Type B pancreatic cell (in vitro differentiated cells): ENCODE results near the gene MRPL55. TPM values are rescaled to one million over a fixed set of nuclear protein-coding genes. Genes with fewer than 3 reads are reported as not detected.

ENCODE experiments used
- DNase-seq: peaks from one replicate; pipeline ENCODE4 v3.0.0; 2021; ENCODE audit warnings: mixed read lengths; ENCODE audit not compliant: unreplicated experiment; ENCODE audit errors: extremely low spot score
- H3K27ac Mint-ChIP-seq: 2 replicates; pipeline ENCODE4 v1.8.0; 2021; ENCODE audit warnings: mild to moderate bottlenecking, mixed read lengths
- H3K27me3 Mint-ChIP-seq: 2 replicates; pipeline ENCODE4 v1.8.0; 2021; ENCODE audit warnings: mixed read lengths
- H3K36me3 Mint-ChIP-seq: 2 replicates; pipeline ENCODE4 v1.8.0; 2021; ENCODE audit warnings: mixed read lengths
- H3K4me1 Mint-ChIP-seq: one replicate; pipeline ENCODE4 v1.8.0; 2021; ENCODE audit warnings: mixed read lengths; ENCODE audit not compliant: unreplicated experiment
- H3K4me3 Mint-ChIP-seq: 2 replicates; pipeline ENCODE4 v1.8.0; 2021; ENCODE audit warnings: mild to moderate bottlenecking, mixed read lengths
- H3K9me3 Mint-ChIP-seq: 2 replicates; pipeline ENCODE4 v1.8.0; 2021; ENCODE audit warnings: mixed read lengths
- total RNA-seq: library from RNA; stranded (reverse); gene quantifications from 2 replicates; pipeline ENCODE4 v1.2.1, GENCODE V29; 2021; ENCODE audit warnings: low replicate concordance
- TF ChIP-seq, protein P1 (sequence below): fragments of 200-600 bp; sonication (generic); conservative IDR thresholded peaks from 2 replicates; pipeline ENCODE4 v1.5.0; 2021; ENCODE audit warnings: antibody characterized with exemption, mild to moderate bottlenecking

MRPL55 gene
- total RNA-seq, 1 donor from 2014 or later, result 47.4 TPM

DNA sequence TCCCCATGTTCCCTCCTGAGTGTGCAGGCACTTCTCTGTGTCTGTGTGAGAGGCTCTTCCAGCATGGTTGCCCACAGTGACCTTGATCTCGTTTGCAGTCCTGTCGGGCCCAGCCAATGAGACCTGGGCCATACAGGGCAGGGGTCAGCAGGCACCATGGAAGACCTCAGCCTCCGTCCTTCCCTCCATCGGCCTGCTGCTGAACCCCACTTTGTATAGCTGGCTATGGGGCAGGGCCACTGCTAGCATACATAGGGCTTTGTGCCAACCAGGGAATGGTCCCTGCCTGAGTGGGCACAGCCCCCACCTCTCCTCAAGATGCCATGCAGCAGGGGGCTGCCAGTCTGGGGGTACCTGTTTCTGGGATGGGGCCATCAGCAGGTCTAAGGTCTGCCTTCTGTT, 9.8 kb downstream of the MRPL55 start:
- Mint-ChIP-seq H3K27me3 (no peaks in the 10 kb centered on the region), H3K36me3 (peaks cover 24% of the 10 kb centered on the region), H3K4me1 (peaks cover 10% of the 10 kb centered on the region), H3K4me3 (no peak overlapping the region), H3K9me3 (no peaks in the 10 kb centered on the region), H3K27ac (peak overlapping the region; percentile 13)
- TF ChIP-seq, protein P1, sequence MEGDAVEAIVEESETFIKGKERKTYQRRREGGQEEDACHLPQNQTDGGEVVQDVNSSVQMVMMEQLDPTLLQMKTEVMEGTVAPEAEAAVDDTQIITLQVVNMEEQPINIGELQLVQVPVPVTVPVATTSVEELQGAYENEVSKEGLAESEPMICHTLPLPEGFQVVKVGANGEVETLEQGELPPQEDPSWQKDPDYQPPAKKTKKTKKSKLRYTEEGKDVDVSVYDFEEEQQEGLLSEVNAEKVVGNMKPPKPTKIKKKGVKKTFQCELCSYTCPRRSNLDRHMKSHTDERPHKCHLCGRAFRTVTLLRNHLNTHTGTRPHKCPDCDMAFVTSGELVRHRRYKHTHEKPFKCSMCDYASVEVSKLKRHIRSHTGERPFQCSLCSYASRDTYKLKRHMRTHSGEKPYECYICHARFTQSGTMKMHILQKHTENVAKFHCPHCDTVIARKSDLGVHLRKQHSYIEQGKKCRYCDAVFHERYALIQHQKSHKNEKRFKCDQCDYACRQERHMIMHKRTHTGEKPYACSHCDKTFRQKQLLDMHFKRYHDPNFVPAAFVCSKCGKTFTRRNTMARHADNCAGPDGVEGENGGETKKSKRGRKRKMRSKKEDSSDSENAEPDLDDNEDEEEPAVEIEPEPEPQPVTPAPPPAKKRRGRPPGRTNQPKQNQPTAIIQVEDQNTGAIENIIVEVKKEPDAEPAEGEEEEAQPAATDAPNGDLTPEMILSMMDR, result no peak
- no peak for DNase-seq

DNA sequence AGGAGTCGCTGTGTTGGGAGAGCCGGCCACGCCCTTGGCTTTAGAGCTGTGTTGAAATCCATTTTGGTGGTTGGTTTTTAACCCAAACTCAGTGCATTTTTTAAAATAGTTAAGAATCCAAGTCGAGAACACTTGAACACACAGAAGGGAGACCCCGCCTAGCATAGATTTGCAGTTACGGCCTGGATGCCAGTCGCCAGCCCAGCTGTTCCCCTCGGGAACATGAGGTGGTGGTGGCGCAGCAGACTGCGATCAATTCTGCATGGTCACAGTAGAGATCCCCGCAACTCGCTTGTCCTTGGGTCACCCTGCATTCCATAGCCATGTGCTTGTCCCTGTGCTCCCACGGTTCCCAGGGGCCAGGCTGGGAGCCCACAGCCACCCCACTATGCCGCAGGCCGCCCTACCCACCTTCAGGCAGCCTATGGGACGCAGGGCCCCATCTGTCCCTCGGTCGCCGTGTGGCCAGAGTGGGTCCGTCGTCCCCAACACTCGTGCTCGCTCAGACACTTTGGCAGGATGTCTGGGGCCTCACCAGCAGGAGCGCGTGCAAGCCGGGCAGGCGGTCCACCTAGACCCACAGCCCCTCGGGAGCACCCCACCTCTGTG, 10.7 kb downstream of the MRPL55 start:
- Mint-ChIP-seq H3K4me3 (no peak overlapping the region), H3K27me3 (no peaks in the 10 kb centered on the region), H3K4me1 (peaks cover 8% of the 10 kb centered on the region), H3K36me3 (peaks cover 28% of the 10 kb centered on the region), H3K27ac (no peak overlapping the region), H3K9me3 (no peaks in the 10 kb centered on the region)
- TF ChIP-seq, protein P1, result no peak
- no peak for DNase-seq

DNA sequence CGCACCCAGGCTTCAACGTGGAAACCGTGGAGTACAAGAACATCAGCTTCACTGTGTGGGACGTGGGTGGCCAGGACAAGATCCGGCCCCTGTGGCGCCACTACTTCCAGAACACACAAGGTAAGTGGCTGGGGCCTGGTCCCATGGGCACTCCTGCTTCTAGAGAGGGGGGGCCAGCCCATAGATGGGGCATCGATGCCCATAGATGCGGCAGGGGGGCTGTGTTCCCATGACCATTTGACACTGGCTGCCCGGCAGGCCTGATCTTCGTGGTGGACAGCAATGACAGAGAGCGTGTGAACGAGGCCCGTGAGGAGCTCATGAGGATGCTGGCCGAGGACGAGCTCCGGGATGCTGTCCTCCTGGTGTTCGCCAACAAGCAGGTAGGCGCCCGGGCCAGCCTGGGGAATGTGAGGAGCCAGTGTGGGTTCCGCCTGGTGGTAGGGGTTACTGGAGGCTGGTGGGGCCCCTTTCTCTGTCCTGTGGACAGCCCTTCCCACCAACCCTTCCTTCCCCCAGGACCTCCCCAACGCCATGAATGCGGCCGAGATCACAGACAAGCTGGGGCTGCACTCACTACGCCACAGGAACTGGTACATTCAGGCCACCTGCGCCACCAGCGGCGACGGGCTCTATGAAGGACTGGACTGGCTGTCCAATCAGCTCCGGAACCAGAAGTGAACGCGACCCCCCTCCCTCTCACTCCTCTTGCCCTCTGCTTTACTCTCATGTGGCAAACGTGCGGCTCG, 11.6 kb downstream of the MRPL55 start:
- Mint-ChIP-seq H3K27ac (no peak overlapping the region), H3K4me3 (no peak overlapping the region), H3K9me3 (no peaks in the 10 kb centered on the region), H3K27me3 (no peaks in the 10 kb centered on the region), H3K4me1 (peaks cover 8% of the 10 kb centered on the region), H3K36me3 (peaks cover 28% of the 10 kb centered on the region)
- DNase-seq, result no peak
- TF ChIP-seq, protein P1, result no peak

DNA sequence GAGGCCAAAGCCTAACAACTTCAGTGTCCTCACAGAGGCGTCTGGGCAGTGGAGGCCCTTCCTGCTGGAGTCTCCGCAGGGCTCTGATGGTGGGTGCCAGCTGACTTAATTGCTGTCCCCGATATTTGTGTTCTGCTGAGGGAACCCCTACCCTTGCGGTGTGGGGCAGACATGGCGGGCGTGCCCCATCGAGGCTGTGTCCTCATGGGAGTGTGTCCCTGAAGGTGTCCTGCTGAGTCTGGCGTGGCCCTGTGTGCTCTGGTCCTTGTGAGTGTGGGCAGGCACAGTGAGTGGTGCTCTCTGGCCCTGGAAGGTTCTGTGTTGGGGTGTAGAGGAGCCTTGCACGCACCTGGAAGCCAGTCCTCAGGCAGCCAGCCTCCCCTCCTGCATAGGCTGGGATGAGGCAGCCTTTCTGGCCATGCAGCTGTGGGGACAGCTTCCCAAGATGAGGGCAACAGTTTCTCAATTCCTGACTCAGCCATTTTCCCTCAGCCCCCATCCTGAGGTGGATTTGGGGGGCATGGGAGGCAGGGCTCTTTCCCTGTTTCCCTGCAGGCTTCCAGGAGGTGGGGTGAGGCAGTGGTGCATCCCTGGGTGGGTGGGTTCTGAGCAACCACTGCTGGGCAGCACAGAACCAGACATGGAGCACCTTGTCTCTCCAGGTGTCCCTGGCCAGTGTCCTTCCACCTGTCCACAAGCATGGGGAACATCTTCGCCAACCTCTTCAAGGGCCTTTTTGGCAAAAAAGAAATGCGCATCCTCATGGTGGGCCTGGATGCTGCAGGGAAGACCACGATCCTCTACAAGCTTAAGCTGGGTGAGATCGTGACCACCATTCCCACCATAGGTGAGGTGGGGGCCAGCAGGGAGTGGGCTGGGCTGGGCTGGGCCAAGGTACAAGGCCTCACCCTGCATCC, 12.4 kb downstream of the MRPL55 start:
- Mint-ChIP-seq H3K27ac (no peak overlapping the region), H3K9me3 (no peaks in the 10 kb centered on the region), H3K4me1 (peaks cover 8% of the 10 kb centered on the region), H3K36me3 (peaks cover 32% of the 10 kb centered on the region), H3K27me3 (no peaks in the 10 kb centered on the region), H3K4me3 (no peak overlapping the region)
- no peak for DNase-seq
- TF ChIP-seq, protein P1, result no peak

DNA sequence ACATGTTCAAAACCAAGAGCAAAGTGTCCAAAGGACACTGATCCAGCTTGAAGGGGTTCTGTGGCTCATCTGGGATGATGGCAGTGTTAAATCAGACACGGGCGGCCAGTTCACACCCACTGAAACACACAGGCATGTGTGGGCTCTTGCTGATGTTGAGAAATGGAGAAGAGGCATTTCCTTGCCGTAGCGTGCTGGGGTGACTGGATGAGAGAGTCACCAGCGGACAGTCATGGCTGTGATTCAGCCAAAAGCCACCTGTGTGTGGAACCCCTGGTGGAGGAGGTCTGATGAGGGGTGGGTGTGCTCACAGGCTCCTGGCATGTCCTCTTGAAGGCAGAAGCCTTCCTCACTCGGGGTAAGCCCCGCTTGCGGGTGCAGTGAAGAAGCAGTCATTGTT, 13.2 kb downstream of the MRPL55 start:
- Mint-ChIP-seq H3K9me3 (no peaks in the 10 kb centered on the region), H3K27ac (peak overlapping the region; percentile 33), H3K36me3 (peaks cover 32% of the 10 kb centered on the region), H3K4me3 (no peak overlapping the region), H3K27me3 (no peaks in the 10 kb centered on the region), H3K4me1 (peaks cover under 1% of the 10 kb centered on the region)
- TF ChIP-seq, protein P1, result no peak
- no peak for DNase-seq
